MCF 10A (cell line): ENCODE measurements around the gene BLCAP. TPM values are rescaled to one million over a fixed set of nuclear protein-coding genes. Genes with fewer than 3 reads are reported as not detected.

Experiments used
- BruUV-seq: library from RNA; stranded (reverse); fragments of 400-500 nt; replicated peaks from 2 replicates; lab custom pipeline; 2021; lab: Mats Ljungman, UMichigan
- CTCF ChIA-PET: fragments of 300-600 bp; sonication (Branson Sonifier 250); formaldehyde crosslinking; extraction: SDS; loops from one replicate; lab custom pipeline; 2021; ENCODE audit warnings: antibody characterized with exemption, inconsistent platforms; lab: Yijun Ruan, JAX
- POLR2A ChIA-PET: fragments of 300-600, 350-650 bp; sonication (Branson Sonifier 250); formaldehyde crosslinking; extraction: SDS; loops from one replicate; lab custom pipeline; 2020; ENCODE audit warnings: antibody characterized with exemption, inconsistent platforms; lab: Yijun Ruan, JAX
- DNase-seq: peaks from one replicate; pipeline ENCODE4 v3.0.0-alpha.2; 2018; ENCODE audit not compliant: unreplicated experiment
- H3K27ac Mint-ChIP-seq: one replicate; pipeline ENCODE4 v1.8.0; 2022; ENCODE audit warnings: mild to moderate bottlenecking, low read depth, mixed read lengths; ENCODE audit not compliant: unreplicated experiment
- H3K27me3 Mint-ChIP-seq: one replicate; pipeline ENCODE4 v1.8.0; 2022; ENCODE audit warnings: mixed read lengths; ENCODE audit not compliant: insufficient read depth, unreplicated experiment
- H3K36me3 Mint-ChIP-seq: one replicate; pipeline ENCODE4 v1.8.0; 2022; ENCODE audit warnings: mild to moderate bottlenecking, moderate library complexity, mixed read lengths; ENCODE audit not compliant: insufficient read depth, unreplicated experiment
- H3K4me1 Mint-ChIP-seq: one replicate; pipeline ENCODE4 v1.8.0; 2022; ENCODE audit warnings: mixed read lengths; ENCODE audit not compliant: insufficient read depth, unreplicated experiment
- H3K4me3 Mint-ChIP-seq: one replicate; pipeline ENCODE4 v1.8.0; 2022; ENCODE audit warnings: mild to moderate bottlenecking, moderate library complexity, mixed read lengths; ENCODE audit not compliant: unreplicated experiment
- H3K9me3 Mint-ChIP-seq: one replicate; pipeline ENCODE4 v1.8.0; 2022; ENCODE audit warnings: mixed read lengths; ENCODE audit not compliant: unreplicated experiment
- CTCF ChIP-seq: fragments of 200-600 bp; IDR thresholded peaks from one replicate; pipeline ENCODE4 v1.8.0; 2022; ENCODE audit warnings: antibody characterized with exemption, mild to moderate bottlenecking; ENCODE audit not compliant: unreplicated experiment
- intact Hi-C: fragments of 100-400 bp; cut with micrococcal nuclease; formaldehyde crosslinking; loops from 2 replicates; pipeline ENCODE4 v1.14.1; 2022
- total RNA-seq: library from RNA; stranded (reverse); gene quantifications from 2 replicates; pipeline ENCODE4 v1.2.3, GENCODE V29; 2022

The BLCAP gene
- total RNA-seq, 1 experiment from 2014 or later = 105 TPM

- BruUV-seq = no TSS peak
- Mint-ChIP-seq H3K27ac (no peak overlapping the region), H3K9me3 (no peaks in the 10 kb centered on the region), H3K4me3 (no peak overlapping the region), H3K36me3 (peaks cover 33% of the 10 kb centered on the region), H3K27me3 (no peaks in the 10 kb centered on the region), H3K4me1 (no peaks in the 10 kb centered on the region)
- intact Hi-C loops = no loop called here
- no peak for DNase-seq
- ChIA-PET CTCF (no interaction called here), POLR2A (interaction anchor here (0.6 to 1.7 kb wide), 5 partner anchors 9 to 32 kb away, joined by 3 to 5 read pairs (median 4); no protein-coding TSS in a partner anchor)
- no peak for TF ChIP-seq CTCF
These were observed 29.5 kb downstream of the BLCAP start for GRCh38 chr20:37498066-37498665.

GRCh38 chr20:37494796-37495195, 32.9 kb downstream of the BLCAP start:
- Mint-ChIP-seq H3K4me3 (no peak overlapping the region), H3K9me3 (no peaks in the 10 kb centered on the region), H3K27ac (no peak overlapping the region), H3K27me3 (no peaks in the 10 kb centered on the region), H3K36me3 (peaks cover 35% of the 10 kb centered on the region), H3K4me1 (no peaks in the 10 kb centered on the region)
- CTCF ChIA-PET = interaction anchor here (1.7 to 2.1 kb wide), 2 partner anchors 299 to 726 kb away, joined by 5 read pairs; no protein-coding TSS in a partner anchor
- no peak for DNase-seq
- intact Hi-C loops = no loop called here
- BruUV-seq = no TSS peak
- POLR2A ChIA-PET = interaction anchor here (0.8 to 4.2 kb wide), 5 partner anchors 8 to 68 kb away, joined by 3 to 15 read pairs (median 6); no protein-coding TSS in a partner anchor
- no peak for TF ChIP-seq CTCF

- H3K27ac Mint-ChIP-seq = no peak overlapping the region
- H3K36me3 Mint-ChIP-seq = peaks cover 32% of the 10 kb centered on the region
- H3K4me3 Mint-ChIP-seq = no peak overlapping the region
- no TSS peak for BruUV-seq
- no peaks in the 10 kb centered on the region for H3K4me1 Mint-ChIP-seq
- CTCF ChIA-PET = interaction anchor here (0.7 to 2.1 kb wide), 4 partner anchors 10 to 727 kb away, joined by 3 to 5 read pairs (median 4); no protein-coding TSS in a partner anchor
- no peaks in the 10 kb centered on the region for H3K27me3 Mint-ChIP-seq
- no peaks in the 10 kb centered on the region for H3K9me3 Mint-ChIP-seq
- intact Hi-C loops = no loop called here
- POLR2A ChIA-PET = interaction anchor here (1.6 to 4.2 kb wide), 4 partner anchors 8 to 14 kb away, joined by 6 to 15 read pairs (median 10); no protein-coding TSS in a partner anchor
- TF ChIP-seq CTCF = no peak
- no peak for DNase-seq
These were observed 33.4 kb downstream of the BLCAP start for GRCh38 chr20:37494301-37494700.

GRCh38 chr20:37492945-37493344, 34.7 kb downstream of the BLCAP start:
- no TSS peak for BruUV-seq
- POLR2A ChIA-PET = interaction anchor here (1.0 to 4.2 kb wide), 5 partner anchors 9 to 38 kb away, joined by 4 to 15 read pairs (median 5); no protein-coding TSS in a partner anchor
- H3K36me3 Mint-ChIP-seq = peaks cover 25% of the 10 kb centered on the region
- H3K27me3 Mint-ChIP-seq = no peaks in the 10 kb centered on the region
- H3K9me3 Mint-ChIP-seq = no peaks in the 10 kb centered on the region
- intact Hi-C loops = no loop called here
- H3K4me3 Mint-ChIP-seq = no peak overlapping the region
- CTCF ChIA-PET = interaction anchor here (0.7 to 2.1 kb wide), 5 partner anchors 10 to 728 kb away, joined by 3 to 5 read pairs (median 5); no protein-coding TSS in a partner anchor
- no peak overlapping the region for H3K27ac Mint-ChIP-seq
- no peak for TF ChIP-seq CTCF
- DNase-seq = no peak
- H3K4me1 Mint-ChIP-seq = no peaks in the 10 kb centered on the region
